CD14-positive monocyte (primary cell): ENCODE measurements around the gene PFKM. TPM values are rescaled to one million over a fixed set of nuclear protein-coding genes. Genes with fewer than 3 reads are reported as not detected.

ENCODE experiments used
- DNase-seq, 3 donors: peaks; one replicate each; pipeline ENCODE4 v3.0.0-alpha.2; 2011 to 2022
- H2AFZ ChIP-seq: 2 replicates; pipeline ENCODE4 v1.6.0; 2012; ENCODE audit warnings: mild to moderate bottlenecking, low read depth, low read length, inconsistent platforms; ENCODE audit not compliant: insufficient read depth, poor library complexity, severe bottlenecking
- H3K27ac ChIP-seq, 2 donors: 1 replicate in 1 of 2; 2 replicates in 1 of 2; pipeline ENCODE4 v1.5.1; 2012 to 2013; ENCODE audit warnings: low read length in 2 of 2, control low read depth in 1 of 2, inconsistent platforms in 1 of 2, low read depth in 1 of 2, mild to moderate bottlenecking in 1 of 2
- H3K27me3 ChIP-seq, 2 donors: one replicate each; pipeline versions ENCODE4 v1.6.0 to v1.6.1; 2011 to 2013; ENCODE audit warnings: low read length in 2 of 2; ENCODE audit not compliant: control insufficient read depth in 2 of 2, insufficient read depth in 2 of 2
- H3K36me3 ChIP-seq, 2 donors: replicated peaks in 1 of 2; 1 replicate in 1 of 2; 2 replicates in 1 of 2; pipeline versions ENCODE4 v1.5.1 to v1.6.1; 2012 to 2013; ENCODE audit warnings: low read length in 2 of 2, control low read depth in 1 of 2, inconsistent platforms in 1 of 2, mild to moderate bottlenecking in 1 of 2; ENCODE audit not compliant: insufficient read depth in 2 of 2, control insufficient read depth in 1 of 2
- H3K4me1 ChIP-seq, 2 donors: 1 replicate in 1 of 2; 2 replicates in 1 of 2; pipeline versions ENCODE4 v1.5.1 to v1.6.1; 2012 to 2013; ENCODE audit warnings: low read length in 2 of 2, control low read depth in 1 of 2, inconsistent platforms in 1 of 2, mild to moderate bottlenecking in 1 of 2, moderate library complexity in 1 of 2; ENCODE audit not compliant: insufficient read depth in 2 of 2, control insufficient read depth in 1 of 2
- H3K4me2 ChIP-seq: replicated peaks from 2 replicates; pipeline ENCODE3; 2012; ENCODE audit warnings: low read length, moderate library complexity, mild to moderate bottlenecking; ENCODE audit not compliant: poor library complexity, severe bottlenecking; ENCODE audit errors: extremely low read depth
- H3K4me3 ChIP-seq, 3 experiments: fragments of 200-600 bp in 1 of 3; sonication (generic) in 1 of 3; replicated peaks in 1 of 3; 1 replicate in 2 of 3; 2 replicates in 1 of 3; pipeline ENCODE4 v1.5.1; 2011 to 2013; ENCODE audit warnings: low read length in 3 of 3, mild to moderate bottlenecking in 3 of 3, control low read depth in 2 of 3, low read depth in 2 of 3, inconsistent platforms in 1 of 3, moderate library complexity in 1 of 3
- H3K79me2 ChIP-seq: 2 replicates; pipeline ENCODE4 v1.6.0; 2012; ENCODE audit warnings: mild to moderate bottlenecking, control low read depth, inconsistent platforms, low read length, moderate library complexity; ENCODE audit not compliant: insufficient read depth
- H3K9ac ChIP-seq: 2 replicates; pipeline ENCODE4 v1.6.0; 2017; ENCODE audit warnings: low read length, mild to moderate bottlenecking; ENCODE audit not compliant: insufficient read depth, poor library complexity, severe bottlenecking
- H3K9me3 ChIP-seq, 2 donors: replicated peaks in 1 of 2; 1 replicate in 1 of 2; 2 replicates in 1 of 2; pipeline versions ENCODE4 v1.5.1 to v1.6.1; 2012 to 2013; ENCODE audit warnings: low read length in 2 of 2, control low read depth in 1 of 2; ENCODE audit not compliant: control insufficient read depth in 1 of 2, insufficient read depth in 1 of 2
- H4K20me1 ChIP-seq: 2 replicates; pipeline ENCODE4 v1.6.0; 2012; ENCODE audit warnings: mild to moderate bottlenecking, low read length, control low read depth, moderate library complexity; ENCODE audit not compliant: insufficient read depth
- H3K27ac Mint-ChIP-seq, 7 donors: one replicate each; pipeline ENCODE4 v1.8.0; 2020; ENCODE audit warnings: mild to moderate bottlenecking in 7 of 7, mixed read lengths in 7 of 7, moderate library complexity in 6 of 7, inconsistent platforms in 2 of 7
- H3K27me3 Mint-ChIP-seq, 3 donors: one replicate each; pipeline ENCODE4 v1.8.0; 2021 to 2022; ENCODE audit warnings: low read depth in 3 of 3, mild to moderate bottlenecking in 3 of 3, mixed read lengths in 3 of 3, moderate library complexity in 3 of 3, inconsistent platforms in 1 of 3
- H3K36me3 Mint-ChIP-seq, 2 donors: one replicate each; pipeline ENCODE4 v1.8.0; 2020; ENCODE audit warnings: mixed read lengths in 2 of 2, inconsistent platforms in 1 of 2, mild to moderate bottlenecking in 1 of 2
- H3K4me1 Mint-ChIP-seq: one replicate; pipeline ENCODE4 v1.8.0; 2020; ENCODE audit warnings: mild to moderate bottlenecking, mixed read lengths
- H3K4me3 Mint-ChIP-seq, 2 donors: one replicate each; pipeline ENCODE4 v1.8.0; 2020; ENCODE audit warnings: mild to moderate bottlenecking in 2 of 2, mixed read lengths in 2 of 2, moderate library complexity in 1 of 2
- H3K9me3 Mint-ChIP-seq, 7 donors: one replicate each; pipeline ENCODE4 v1.8.0; 2020 to 2022; ENCODE audit warnings: mixed read lengths in 7 of 7, mild to moderate bottlenecking in 6 of 7, moderate library complexity in 6 of 7, inconsistent platforms in 2 of 7
- WGBS: methylation state at CpG from one replicate; pipeline ENCODE4 v1.1.5; 2013; ENCODE audit warnings: missing lambda C conversion rate; ENCODE audit not compliant: insufficient coverage; 5-methylcytosine and 5-hydroxymethylcytosine counted together
- intact Hi-C, 2 donors: fragments of 100-400 bp; cut with micrococcal nuclease; formaldehyde crosslinking; loops; one replicate each; pipeline versions ENCODE4 v1.15.0 to v1.15.1; 2023
- polyA plus RNA-seq, 3 donors: library from polyadenylated mRNA; depleted of rRNA in 1 of 3; unstranded in 2 of 3; stranded (reverse) in 1 of 3; fragments of 300-500 nt in 2 of 3; fragments of >200 nt in 1 of 3; fragmentation: Illumina TruSeq in 2 of 3; gene quantifications; 1 replicate in 2 of 3; 2 replicates in 1 of 3; pipeline ENCODE4 v1.2.3, GENCODE V29; 2012 to 2021
- TF ChIP-seq, protein P1 (sequence below): fragments of 200-600 bp; IDR thresholded peaks from one replicate; pipeline ENCODE4 v1.8.0; 2022; ENCODE audit warnings: antibody characterized with exemption, mild to moderate bottlenecking

The PFKM gene
- polyA plus RNA-seq, 3 donors: 2.8 to 8.4 (median 3.0) TPM

DNA sequence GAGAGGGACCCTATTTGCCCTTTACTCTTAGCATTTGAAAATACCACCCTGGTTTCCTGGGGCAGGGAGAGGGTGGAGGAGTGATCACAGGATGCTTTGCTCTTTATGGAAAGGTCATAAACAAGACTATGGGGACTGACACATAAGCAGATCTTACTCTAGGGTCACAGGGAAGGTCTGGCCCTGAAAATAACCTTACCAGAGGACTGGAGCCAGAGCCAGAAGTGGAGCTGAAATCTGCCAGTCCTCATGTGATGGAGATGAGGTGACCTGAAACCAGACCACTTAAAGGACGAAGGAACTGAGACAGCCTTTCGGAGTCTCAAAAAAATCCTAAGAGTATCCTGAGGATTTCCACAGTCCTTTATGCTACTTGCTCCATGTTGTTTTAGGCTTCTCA is 12.4 kb downstream of the PFKM start:
- Histone ChIP-seq H3K4me3 (no peak overlapping the region), H3K4me1 (no peaks in the 10 kb centered on the region), H3K9ac (no peak overlapping the region), H3K36me3 (peaks cover 4 to 15% of the 10 kb centered on the region in 2 donors), H3K9me3 (no peaks in the 10 kb centered on the region), H3K79me2 (no peaks in the 10 kb centered on the region), H3K4me2 (no peak overlapping the region), H3K27me3 (no peaks in the 10 kb centered on the region), H3K27ac (no peak overlapping the region), H4K20me1 (no peaks in the 10 kb centered on the region), H2AFZ (no peak overlapping the region)
- no peak for DNase-seq
- no peak overlapping the region for H3K4me3 Mint-ChIP-seq
- H3K27me3 Mint-ChIP-seq: peaks cover 0 to 2% (median 2%) of the 10 kb centered on the region in 3 donors
- no peaks in the 10 kb centered on the region for H3K9me3 Mint-ChIP-seq
- intact Hi-C loops: no loop called here
- TF ChIP-seq, protein P1, sequence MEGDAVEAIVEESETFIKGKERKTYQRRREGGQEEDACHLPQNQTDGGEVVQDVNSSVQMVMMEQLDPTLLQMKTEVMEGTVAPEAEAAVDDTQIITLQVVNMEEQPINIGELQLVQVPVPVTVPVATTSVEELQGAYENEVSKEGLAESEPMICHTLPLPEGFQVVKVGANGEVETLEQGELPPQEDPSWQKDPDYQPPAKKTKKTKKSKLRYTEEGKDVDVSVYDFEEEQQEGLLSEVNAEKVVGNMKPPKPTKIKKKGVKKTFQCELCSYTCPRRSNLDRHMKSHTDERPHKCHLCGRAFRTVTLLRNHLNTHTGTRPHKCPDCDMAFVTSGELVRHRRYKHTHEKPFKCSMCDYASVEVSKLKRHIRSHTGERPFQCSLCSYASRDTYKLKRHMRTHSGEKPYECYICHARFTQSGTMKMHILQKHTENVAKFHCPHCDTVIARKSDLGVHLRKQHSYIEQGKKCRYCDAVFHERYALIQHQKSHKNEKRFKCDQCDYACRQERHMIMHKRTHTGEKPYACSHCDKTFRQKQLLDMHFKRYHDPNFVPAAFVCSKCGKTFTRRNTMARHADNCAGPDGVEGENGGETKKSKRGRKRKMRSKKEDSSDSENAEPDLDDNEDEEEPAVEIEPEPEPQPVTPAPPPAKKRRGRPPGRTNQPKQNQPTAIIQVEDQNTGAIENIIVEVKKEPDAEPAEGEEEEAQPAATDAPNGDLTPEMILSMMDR: no peak
- H3K27ac Mint-ChIP-seq: no peak overlapping the region
- no peaks in the 10 kb centered on the region for H3K4me1 Mint-ChIP-seq
- H3K36me3 Mint-ChIP-seq: peaks cover 4 to 16% of the 10 kb centered on the region in 2 donors
- no CpG with 5 or more reads among the region's 2 CpGs for WGBS

DNA sequence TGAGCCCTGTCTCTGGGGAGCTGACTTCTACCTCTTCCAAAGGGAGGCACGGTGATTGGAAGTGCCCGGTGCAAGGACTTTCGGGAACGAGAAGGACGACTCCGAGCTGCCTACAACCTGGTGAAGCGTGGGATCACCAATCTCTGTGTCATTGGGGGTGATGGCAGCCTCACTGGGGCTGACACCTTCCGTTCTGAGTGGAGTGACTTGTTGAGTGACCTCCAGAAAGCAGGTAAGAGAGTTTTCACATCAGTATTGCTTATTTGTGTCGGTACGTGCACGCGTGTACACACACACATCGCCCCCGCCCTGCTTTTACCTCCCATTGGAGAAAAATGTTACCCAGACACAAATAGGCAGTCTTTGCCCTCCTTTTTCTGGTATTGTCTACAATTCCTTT is 13.7 kb downstream of the PFKM start:
- no peak overlapping the region for H3K27ac Mint-ChIP-seq

More for the DNA sequence above, 13.7 kb downstream of the PFKM start:
- Histone ChIP-seq H3K4me3 (no peak overlapping the region), H3K27ac (no peak overlapping the region), H3K4me2 (no peak overlapping the region), H3K9ac (no peak overlapping the region), H3K4me1 (no peaks in the 10 kb centered on the region), H3K79me2 (no peaks in the 10 kb centered on the region), H3K9me3 (no peaks in the 10 kb centered on the region), H3K36me3 (peaks cover 4 to 15% of the 10 kb centered on the region in 2 donors), H3K27me3 (no peaks in the 10 kb centered on the region), H4K20me1 (no peaks in the 10 kb centered on the region), H2AFZ (no peak overlapping the region)
- WGBS: 97% methylated on average over 10 of the region's 14 CpGs
- TF ChIP-seq, protein P1: no peak
- intact Hi-C loops: no loop called here
- no peak overlapping the region for H3K4me3 Mint-ChIP-seq
- H3K27me3 Mint-ChIP-seq: peaks cover 0 to 2% (median 2%) of the 10 kb centered on the region in 3 donors
- H3K9me3 Mint-ChIP-seq: no peaks in the 10 kb centered on the region
- H3K36me3 Mint-ChIP-seq: peaks cover 4 to 13% of the 10 kb centered on the region in 2 donors
- no peak for DNase-seq
- no peaks in the 10 kb centered on the region for H3K4me1 Mint-ChIP-seq
